Activated CD8-positive, alpha-beta memory T cell treated with anti-CD3 and anti-CD28 coated beads for 36 hours (primary cell): ENCODE measurements around the gene WWC2. TPM values are rescaled to one million over a fixed set of nuclear protein-coding genes. Genes with fewer than 3 reads are reported as not detected.
"Not testable (repeated sequence)": the region's sequence is repeated elsewhere in the genome, so short reads cannot be mapped to it uniquely, and the experiment has no call there.

Experiments
- CTCF ChIA-PET: fragments of 350-600 bp; sonication (Branson Sonifier 250); formaldehyde crosslinking; loops from one replicate; lab custom pipeline; 2021; ENCODE audit warnings: antibody characterized with exemption; lab: Charles Lee
- POLR2A ChIA-PET: fragments of 350-600 bp; sonication (Branson Sonifier 250); formaldehyde crosslinking; loops from one replicate; lab custom pipeline; 2021; ENCODE audit warnings: antibody characterized with exemption; lab: Charles Lee
- total RNA-seq, 2 experiments: library from RNA; stranded (reverse); gene quantifications; one replicate each; pipeline ENCODE4 v1.2.3, GENCODE V29; 2021

WWC2 gene
- total RNA-seq, 2 experiments from 2014 or later, result 1.3 to 1.5 TPM

GRCh38 chr4:183183906-183184535 lies 85.0 kb downstream of the WWC2 start:
- POLR2A ChIA-PET, result no interaction called here
- CTCF ChIA-PET, result no interaction called here

- ChIA-PET CTCF (no interaction called here), POLR2A (no interaction called here)
Measured at GRCh38 chr4:183185018-183185417, 86.0 kb downstream of the WWC2 start.

GRCh38 chr4:183185559-183185958 lies 86.5 kb downstream of the WWC2 start:
- ChIA-PET POLR2A (no interaction called here), CTCF (no interaction called here)

GRCh38 chr4:183186813-183187212 lies 87.8 kb downstream of the WWC2 start:
- ChIA-PET CTCF (no interaction called here), POLR2A (no interaction called here)

GRCh38 chr4:183190900-183191527 lies 92.0 kb downstream of the WWC2 start:
- CTCF ChIA-PET, result no interaction called here
- POLR2A ChIA-PET, result no interaction called here

- POLR2A ChIA-PET, result no interaction called here
- CTCF ChIA-PET, result no interaction called here
Measured at GRCh38 chr4:183191630-183192029, 92.6 kb downstream of the WWC2 start.

- ChIA-PET POLR2A (no interaction called here), CTCF (no interaction called here)
Measured at GRCh38 chr4:183192571-183192970, 93.5 kb downstream of the WWC2 start.

GRCh38 chr4:183193730-183194338 lies 94.8 kb downstream of the WWC2 start:
- CTCF ChIA-PET, POLR2A ChIA-PET: not testable (repeated sequence)

GRCh38 chr4:183195534-183195933 lies 96.5 kb downstream of the WWC2 start:
- CTCF ChIA-PET, result interaction anchor here (1.2 kb wide), 1 partner anchor 1197 kb away, joined by 3 read pairs; no protein-coding TSS in a partner anchor

GRCh38 chr4:183197140-183197539 lies 98.1 kb downstream of the WWC2 start:
- CTCF ChIA-PET, result no interaction called here
- POLR2A ChIA-PET, result no interaction called here

More at GRCh38 chr4:183195534-183195933, 96.5 kb downstream of the WWC2 start:
- POLR2A ChIA-PET, result no interaction called here

GRCh38 chr4:183200453-183200852 lies 101.4 kb downstream of the WWC2 start:
- ChIA-PET CTCF (no interaction called here), POLR2A (no interaction called here)

GRCh38 chr4:183201331-183201730 lies 102.3 kb downstream of the WWC2 start:
- ChIA-PET CTCF (no interaction called here), POLR2A (no interaction called here)

- POLR2A ChIA-PET, result no interaction called here
- CTCF ChIA-PET, result no interaction called here
Measured at GRCh38 chr4:183202523-183202922, 103.5 kb downstream of the WWC2 start.

- CTCF ChIA-PET, result interaction anchor here (0.6 kb wide), 1 partner anchor 75 kb away, joined by 4 read pairs; no protein-coding TSS in a partner anchor
- POLR2A ChIA-PET, result no interaction called here
Measured at GRCh38 chr4:183204793-183205192, 105.7 kb downstream of the WWC2 start.

GRCh38 chr4:183205193-183205592 lies 106.1 kb downstream of the WWC2 start:
- POLR2A ChIA-PET, result no interaction called here
- CTCF ChIA-PET, result interaction anchor here (0.6 kb wide), 1 partner anchor 76 kb away, joined by 4 read pairs; no protein-coding TSS in a partner anchor

GRCh38 chr4:183205709-183206108 lies 106.7 kb downstream of the WWC2 start:
- ChIA-PET POLR2A (no interaction called here), CTCF (interaction anchor here (0.6 kb wide), 1 partner anchor 76 kb away, joined by 4 read pairs; no protein-coding TSS in a partner anchor)

GRCh38 chr4:183211533-183211932 lies 112.5 kb downstream of the WWC2 start:
- POLR2A ChIA-PET, result no interaction called here
- CTCF ChIA-PET, result no interaction called here

GRCh38 chr4:183213996-183214395 lies 114.9 kb downstream of the WWC2 start:
- POLR2A ChIA-PET, result no interaction called here
- CTCF ChIA-PET, result no interaction called here

GRCh38 chr4:183214912-183215488 lies 115.9 kb downstream of the WWC2 start:
- ChIA-PET CTCF (no interaction called here), POLR2A (no interaction called here)

GRCh38 chr4:183220236-183220635 lies 121.2 kb downstream of the WWC2 start:
- POLR2A ChIA-PET, result no interaction called here
- CTCF ChIA-PET, result no interaction called here
